NCI-H226 (cell line): ENCODE data around the gene HDGF.
A peak's percentile ranks its signal among the peaks of the same experiment; 100 is the strongest.

Experiments
- DNase-seq: peaks from one replicate; pipeline ENCODE4 v3.0.0-alpha.2; 2015

Gene HDGF

DNA sequence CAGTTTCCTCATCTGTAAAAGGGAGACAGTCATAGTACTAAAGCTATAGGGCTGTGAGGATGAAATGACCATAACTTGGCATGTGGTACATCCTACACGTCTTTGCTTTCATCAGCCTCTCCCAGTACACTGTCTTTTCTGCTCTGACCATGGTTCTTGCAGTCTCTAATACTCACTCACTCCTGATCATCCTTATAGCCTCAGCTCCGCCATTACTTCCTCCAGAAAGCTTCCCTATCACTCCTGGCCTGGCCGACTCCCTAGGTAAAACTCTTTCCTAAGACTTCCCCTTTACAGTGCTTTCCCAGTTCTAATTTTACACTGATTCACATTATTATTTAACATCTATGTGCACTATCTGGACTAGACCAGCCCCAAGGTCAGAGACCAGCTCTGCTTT is 5.6 kb downstream of the HDGF start:
- no peak for DNase-seq

- DNase-seq = no peak
Observed at GRCh38 chr1:156744786-156745419, 6.6 kb downstream of the HDGF start.

GRCh38 chr1:156744344-156744743 is 7.1 kb downstream of the HDGF start:
- no peak for DNase-seq

GRCh38 chr1:156743367-156744302 is 7.8 kb downstream of the HDGF start:
- DNase-seq = no peak

DNA sequence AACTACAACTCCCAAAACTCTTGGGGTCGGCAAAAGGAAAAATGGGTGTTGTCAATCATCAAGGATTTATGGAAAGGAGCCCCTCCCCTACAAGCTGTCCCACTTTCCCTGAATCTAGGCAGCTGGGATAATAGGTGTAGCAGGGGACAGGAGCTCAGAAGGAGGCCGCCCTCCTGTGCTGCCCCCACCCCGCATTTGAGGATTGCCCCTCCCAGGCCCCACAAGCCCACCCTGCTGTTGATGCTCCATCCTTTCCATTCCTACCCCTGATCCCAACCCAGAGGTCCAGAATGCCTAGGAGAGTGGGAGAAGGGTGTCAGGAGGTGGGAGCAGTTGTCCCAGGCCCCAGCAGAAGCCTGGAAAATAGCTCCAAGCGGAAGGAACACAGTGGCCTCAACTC is 8.7 kb downstream of the HDGF start:
- DNase-seq = no peak

DNA sequence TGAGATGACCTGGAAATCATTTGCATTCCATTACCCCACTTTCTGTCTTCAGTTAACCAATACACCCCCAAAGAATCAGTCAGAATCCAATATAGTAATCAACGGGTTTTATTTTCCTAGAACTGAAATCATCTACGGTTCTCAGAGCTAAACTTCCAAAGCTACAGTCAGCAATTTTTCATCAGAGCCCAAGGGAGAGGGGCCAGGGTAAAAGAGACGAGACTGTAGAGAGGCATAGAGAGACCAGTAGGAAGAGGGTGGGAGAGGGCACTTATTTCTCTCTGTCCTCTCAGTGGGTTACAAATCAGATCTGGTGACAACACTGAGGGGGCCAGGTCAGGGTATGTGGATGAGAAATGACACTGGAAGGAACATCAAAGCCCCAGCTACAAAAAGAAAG is 9.5 kb downstream of the HDGF start:
- no peak for DNase-seq

DNA sequence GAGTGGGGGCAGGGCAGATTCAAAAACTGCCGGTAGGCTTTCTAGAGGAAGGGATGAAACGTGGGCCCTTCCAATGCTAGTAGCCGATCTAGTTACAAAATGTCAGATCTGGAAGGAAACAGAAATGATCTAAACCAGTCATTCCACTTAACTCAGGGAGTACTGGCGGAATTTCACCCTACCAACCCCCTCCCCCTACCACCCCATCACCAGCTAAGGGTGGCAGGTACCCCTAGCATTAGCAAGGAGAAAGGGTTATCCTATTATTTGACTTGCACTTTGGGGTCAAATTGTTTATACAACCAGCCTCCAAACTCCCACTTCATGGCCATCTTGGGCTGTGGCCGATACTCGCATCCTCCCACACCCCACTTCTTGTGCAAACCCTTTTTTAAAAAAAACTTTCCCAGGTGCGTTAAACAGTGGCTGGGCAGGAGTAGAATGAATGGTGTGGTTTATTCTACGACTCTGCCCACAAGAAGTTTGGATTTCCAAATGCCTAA is 9.9 kb downstream of the HDGF start:
- DNase-seq = no peak

DNA sequence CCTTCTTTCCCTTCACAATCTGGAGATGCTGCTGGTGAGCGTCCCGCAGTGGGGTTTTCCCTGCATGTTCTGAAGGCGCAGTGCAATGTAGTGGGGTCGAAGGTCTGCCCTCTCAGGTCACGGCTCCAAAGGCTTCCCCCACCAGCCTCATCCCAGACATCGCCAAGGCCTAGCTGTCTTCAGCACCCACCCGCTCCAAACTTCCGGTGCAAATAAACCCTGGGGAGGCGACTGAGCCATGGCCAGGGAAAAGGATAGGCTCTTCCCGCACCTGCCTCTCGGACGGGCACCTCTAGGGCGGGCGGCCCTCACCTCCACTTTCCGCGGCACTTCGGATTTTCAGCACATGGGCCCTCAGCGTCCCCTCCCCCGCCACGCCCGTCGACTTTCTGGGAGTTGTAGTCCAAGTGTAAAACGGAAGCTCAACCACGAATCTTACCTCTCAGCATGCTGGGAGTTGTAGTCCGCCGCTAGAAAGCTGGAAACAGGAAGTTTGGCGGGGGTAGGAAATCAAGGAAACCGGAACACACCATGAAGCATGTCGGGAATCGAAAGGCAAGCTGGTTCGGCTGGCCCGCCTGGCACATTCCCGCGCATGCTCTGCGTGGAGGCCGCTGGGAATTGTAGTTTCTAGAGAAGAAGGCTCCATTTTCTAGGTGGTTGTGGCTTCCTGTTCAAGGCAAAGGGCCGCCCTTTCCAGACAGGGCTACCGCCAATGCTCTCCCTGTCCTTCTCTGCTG is 10.6 kb downstream of the HDGF start, which contains the start of gene MRPL24:
TSS of gene MRPL24 (minus strand) at position 348 of the 740 bp plus-strand sequence. CDS start 2,384 bp downstream, outside the sequence.
- DNase-seq = peak; percentile 99

DNA sequence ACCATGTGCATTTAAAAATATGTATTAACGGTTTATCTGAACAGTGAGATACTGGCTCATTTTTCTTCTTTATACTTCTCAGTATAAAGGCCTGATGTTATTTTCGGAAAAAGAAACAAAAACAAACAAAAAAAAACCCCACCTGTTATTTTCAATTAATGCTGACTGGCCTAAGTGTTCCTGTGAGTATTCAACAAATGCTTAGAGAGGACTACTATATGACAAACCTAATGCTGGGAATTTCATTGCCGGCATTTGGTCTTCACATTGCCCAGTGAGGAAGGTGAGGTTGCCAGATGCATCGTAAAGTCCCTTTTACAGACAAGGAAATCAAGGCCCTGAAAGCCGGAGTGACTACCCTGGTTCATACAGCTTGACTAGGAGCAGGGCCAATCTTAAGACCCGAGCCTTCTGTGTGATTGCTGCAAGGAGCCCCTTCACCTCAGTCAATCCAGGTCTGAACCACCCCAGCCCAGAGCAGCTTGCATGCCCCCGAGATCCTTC is 11.2 kb downstream of the HDGF start:
- no peak for DNase-seq

DNA sequence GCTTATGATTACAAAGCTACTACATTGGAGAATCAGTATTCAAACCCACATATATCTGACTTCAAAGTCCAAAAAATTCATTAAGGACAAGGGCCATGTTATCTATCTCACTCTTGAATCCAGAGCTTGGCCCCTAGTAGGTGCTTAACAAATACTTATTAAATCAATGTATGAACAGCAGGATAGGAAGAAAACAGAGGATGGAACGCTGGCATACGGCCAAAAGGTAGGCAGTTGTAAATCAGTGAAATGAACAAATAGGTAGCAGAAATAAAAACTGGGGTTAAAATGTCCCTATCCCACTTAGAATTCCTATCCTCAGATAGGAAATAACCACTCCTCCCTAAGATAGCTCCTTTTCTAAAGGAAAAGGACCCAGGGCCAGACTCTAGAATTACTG is 12.6 kb downstream of the HDGF start:
- no peak for DNase-seq

DNA sequence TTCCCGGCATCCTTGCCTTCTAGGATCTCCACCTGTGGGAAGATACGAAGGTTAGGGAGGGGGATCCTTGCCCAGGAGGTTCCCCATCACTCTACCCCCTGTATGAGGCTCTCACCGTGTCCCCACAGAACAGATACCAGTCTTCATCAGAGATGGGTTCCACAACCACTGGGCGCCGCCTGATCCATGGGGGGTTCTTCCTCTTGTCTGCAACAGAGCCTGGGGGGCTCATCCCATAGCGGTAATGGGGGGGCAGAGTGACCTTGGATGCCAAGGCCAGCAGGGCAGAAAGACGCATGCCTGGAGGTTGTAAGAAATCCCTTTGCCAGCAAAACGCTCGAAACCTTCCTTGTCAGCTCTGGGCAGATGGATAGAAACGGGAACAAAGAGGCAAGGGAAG is 13.1 kb downstream of the HDGF start:
- DNase-seq = no peak

DNA sequence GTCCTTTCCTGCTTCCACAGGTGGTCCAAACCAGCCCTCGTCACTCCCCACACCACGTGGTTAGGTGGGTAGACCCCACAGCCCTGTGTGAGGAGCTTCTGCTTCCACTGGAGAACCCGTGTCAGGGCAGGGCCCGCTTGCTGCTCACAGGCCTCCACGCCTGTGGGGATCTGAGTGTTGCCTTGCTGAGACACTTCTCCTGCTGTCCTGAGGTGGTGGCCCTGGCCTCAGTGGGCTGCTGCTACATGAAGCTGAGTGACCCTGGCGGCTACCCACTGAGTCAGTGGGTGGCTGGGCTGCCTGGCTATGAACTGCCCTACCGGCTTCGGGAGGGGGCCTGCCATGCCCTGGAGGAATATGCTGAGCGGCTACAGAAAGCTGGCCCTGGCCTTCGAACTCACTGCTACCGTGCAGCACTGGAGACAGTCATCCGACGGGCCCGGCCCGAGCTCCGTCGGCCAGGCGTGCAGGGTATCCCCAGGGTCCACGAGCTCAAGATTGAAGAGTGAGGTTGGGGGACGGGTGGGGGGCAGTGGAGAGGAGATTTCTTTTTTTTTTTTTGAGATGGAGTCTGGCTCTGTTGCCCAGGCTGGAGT is 17.4 kb downstream of the HDGF start:
- no peak for DNase-seq

- peak; percentile 98 for DNase-seq
Observed at GRCh38 chr1:156728599-156729462, 22.6 kb downstream of the HDGF start, which contains the start of gene ISG20L2. TSS of gene ISG20L2 (minus strand) at chr1:156728766. CDS start at chr1:156727652, 1,114 bp downstream.

GRCh38 chr1:156727926-156728598 is 23.4 kb downstream of the HDGF start, which contains the start of gene METTL25B:
TSS of gene METTL25B (plus strand) at chr1:156728469. CDS start at chr1:156729105, 636 bp downstream.
- peak; percentile 81 for DNase-seq

DNA sequence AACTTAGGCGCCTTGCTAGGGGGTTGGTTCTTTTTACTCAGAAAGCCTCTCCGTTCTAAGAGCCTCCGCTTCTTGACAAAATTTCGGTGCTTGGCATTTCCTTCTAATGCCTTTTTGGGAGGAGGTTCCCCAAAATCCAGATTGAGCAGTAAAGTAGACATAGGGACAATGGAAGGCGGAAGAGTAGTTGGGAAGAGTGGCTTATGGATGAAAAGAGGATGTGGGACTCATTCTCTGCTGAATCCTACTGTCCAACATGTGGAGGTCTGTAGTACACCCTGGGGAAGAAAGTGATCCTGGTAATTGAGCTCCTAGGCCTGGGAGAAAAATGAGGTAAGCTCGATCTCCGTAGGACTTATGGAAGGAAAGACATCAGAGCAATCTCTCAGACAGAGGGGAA is 24.0 kb downstream of the HDGF start:
- DNase-seq = no peak

GRCh38 chr1:156726549-156727226 is 24.8 kb downstream of the HDGF start:
- peak; percentile 34 for DNase-seq

DNA sequence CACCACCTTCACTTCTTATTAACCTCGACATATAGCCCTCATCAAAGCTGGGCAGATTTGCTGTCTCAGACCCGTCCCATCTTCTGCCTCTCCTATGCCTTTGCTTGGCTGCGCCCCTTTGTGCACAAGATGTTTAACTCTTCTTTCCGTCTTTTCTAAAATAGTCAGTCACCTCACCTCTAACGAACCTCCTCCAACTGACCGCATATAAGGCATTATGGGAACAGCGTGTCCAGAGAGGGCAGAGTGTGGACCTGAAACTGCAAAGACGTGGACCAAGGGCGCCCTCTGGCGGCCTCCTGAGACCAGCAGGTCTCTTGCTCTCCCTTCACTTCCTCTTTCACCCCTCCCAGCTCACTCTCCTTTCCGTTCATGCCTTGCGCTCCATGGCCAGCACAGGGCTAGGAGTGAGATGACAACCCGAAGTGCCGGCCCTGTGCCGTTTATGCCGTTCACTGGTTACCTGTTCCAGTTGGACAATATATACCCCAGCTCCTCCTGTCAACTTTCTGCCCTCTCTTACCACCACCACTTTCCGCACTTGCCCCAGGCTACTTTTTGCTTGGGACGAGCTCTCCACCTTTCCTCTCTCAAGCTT is 25.7 kb downstream of the HDGF start:
- peak; percentile 72 for DNase-seq

- DNase-seq = no peak
Observed at GRCh38 chr1:156721535-156721934, 29.9 kb downstream of the HDGF start.

DNA sequence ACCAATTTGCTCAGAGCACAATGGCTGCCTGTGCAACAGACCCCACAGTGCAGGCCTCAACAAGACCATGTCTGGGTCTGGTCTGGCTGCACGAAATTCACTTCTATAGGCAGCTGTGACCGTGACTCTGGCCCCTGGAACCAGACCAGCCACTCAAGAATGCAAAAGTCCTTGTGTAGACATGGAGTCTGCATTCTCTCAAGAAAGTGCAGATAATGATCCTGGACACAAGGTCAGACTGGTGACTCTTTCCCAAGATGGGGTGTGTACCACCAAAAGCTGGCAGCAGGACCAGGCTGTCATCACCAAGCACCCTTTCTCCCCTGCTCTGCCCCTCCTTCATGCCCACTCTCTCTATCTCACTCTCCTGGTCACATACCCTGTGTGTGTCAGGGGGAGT is 30.3 kb downstream of the HDGF start:
- DNase-seq = no peak

GRCh38 chr1:156717351-156717750 is 34.1 kb downstream of the HDGF start:
- DNase-seq = peak; percentile 45
